HepG2 (cell line): ENCODE results near the gene C9orf50. TPM values are rescaled to one million over a fixed set of nuclear protein-coding genes. Genes with fewer than 3 reads are reported as not detected.
A peak's percentile ranks its signal among the peaks of the same experiment; 100 is the strongest.

ENCODE experiments used
- AFF4 ChIP-seq: sonication (generic); formaldehyde crosslinking; IDR thresholded peaks from 2 replicates; pipeline ENCODE4 v1.4.0; 2020; ENCODE audit warnings: missing genetic modification reagents
- ATF3 ChIP-seq: sonication (generic); formaldehyde crosslinking; IDR thresholded peaks from 2 replicates; pipeline ENCODE4 v1.4.0; 2020; ENCODE audit warnings: missing genetic modification reagents
- ATF4 ChIP-seq, 2 experiments: fragments of 450-650 bp in 1 of 2; sonication (generic) in 1 of 2; formaldehyde crosslinking; IDR thresholded peaks; 2 replicates each; pipeline versions ENCODE4 v1.5.0 to v1.8.0; 2020 to 2022; ENCODE audit warnings: mild to moderate bottlenecking in 1 of 2, missing genetic modification reagents in 1 of 2
- CREB1 ChIP-seq, 2 experiments: fragments of 450-650 bp in 1 of 2; IDR thresholded peaks; 2 replicates each; pipeline ENCODE4 v1.6.1; 2016 to 2017; ENCODE audit warnings: control low read depth in 1 of 2, mild to moderate bottlenecking in 1 of 2, missing compliant biosample characterization in 1 of 2, missing genetic modification characterization in 1 of 2
- FOSL1 ChIP-seq: sonication (generic); formaldehyde crosslinking; IDR thresholded peaks from 2 replicates; pipeline ENCODE4 v1.9.0; 2021; ENCODE audit warnings: missing genetic modification reagents, borderline replicate concordance
- GABPA ChIP-seq, 2 experiments: IDR thresholded peaks; 2 replicates each; pipeline ENCODE4 v1.6.1; 2011 to 2016; ENCODE audit warnings: low read depth in 2 of 2, low read length in 1 of 2, missing biosample characterization in 1 of 2, missing genetic modification characterization in 1 of 2
- GPN1 ChIP-seq: sonication (generic); formaldehyde crosslinking; IDR thresholded peaks from 2 replicates; pipeline ENCODE4 v1.5.1; 2020; ENCODE audit warnings: missing genetic modification reagents, borderline replicate concordance
- KDM3A ChIP-seq: IDR thresholded peaks from 2 replicates; pipeline ENCODE4 v1.6.1; 2018; ENCODE audit warnings: low read depth, missing compliant biosample characterization
- MBD4 ChIP-seq: IDR thresholded peaks from 2 replicates; pipeline ENCODE4 v1.6.1; 2012; ENCODE audit warnings: low read length, inconsistent platforms, borderline replicate concordance
- PPARG ChIP-seq: conservative IDR thresholded peaks from 2 replicates; pipeline ENCODE4 v1.6.1; 2016; ENCODE audit warnings: missing biosample characterization, missing genetic modification reagents
- SMYD3 ChIP-seq: sonication (generic); formaldehyde crosslinking; IDR thresholded peaks from 2 replicates; pipeline ENCODE4 v1.8.1; 2023; ENCODE audit warnings: mild to moderate bottlenecking, missing genetic modification reagents
- SUZ12 ChIP-seq: fragments of 150-350 bp; IDR thresholded peaks from 2 replicates; pipeline ENCODE4 v1.6.1; 2014; ENCODE audit warnings: low read depth, low read length
- TFDP2 ChIP-seq: sonication (generic); formaldehyde crosslinking; IDR thresholded peaks from 2 replicates; pipeline ENCODE4 v1.4.0; 2020; ENCODE audit warnings: missing genetic modification reagents
- XRCC5 ChIP-seq: fragments of 200-400 bp; formaldehyde crosslinking; optimal IDR thresholded peaks from 2 replicates; pipeline ENCODE3; 2017; ENCODE audit warnings: mild to moderate bottlenecking, low read length
- YEATS2 ChIP-seq: sonication (generic); formaldehyde crosslinking; IDR thresholded peaks from 2 replicates; pipeline ENCODE4 v1.4.0; 2020; ENCODE audit warnings: missing genetic modification reagents, borderline replicate concordance
- ZBTB14 ChIP-seq: sonication (generic); formaldehyde crosslinking; IDR thresholded peaks from 2 replicates; pipeline ENCODE4 v1.4.0; 2020; ENCODE audit warnings: missing genetic modification reagents
- ZNF124 ChIP-seq: sonication (generic); formaldehyde crosslinking; IDR thresholded peaks from 2 replicates; pipeline ENCODE4 v1.4.0; 2020; ENCODE audit warnings: missing genetic modification reagents
- ZNF24 ChIP-seq: fragments of 450-650 bp; IDR thresholded peaks from 2 replicates; pipeline ENCODE4 v1.6.1; 2017; ENCODE audit warnings: antibody characterized with exemption, mild to moderate bottlenecking
- ZNF264 ChIP-seq: sonication (generic); formaldehyde crosslinking; IDR thresholded peaks from 2 replicates; pipeline ENCODE4 v1.4.0; 2020; ENCODE audit warnings: missing genetic modification reagents
- ZNF431 ChIP-seq: sonication (generic); formaldehyde crosslinking; IDR thresholded peaks from 2 replicates; pipeline ENCODE4 v1.9.0; 2022; ENCODE audit warnings: missing genetic modification reagents, low read depth, mild to moderate bottlenecking, borderline replicate concordance
- ZNF570 ChIP-seq: sonication (generic); formaldehyde crosslinking; IDR thresholded peaks from 2 replicates; pipeline ENCODE4 v1.4.0; 2020; ENCODE audit warnings: mild to moderate bottlenecking, missing genetic modification reagents, borderline replicate concordance
- ZNF670 ChIP-seq: sonication (generic); formaldehyde crosslinking; IDR thresholded peaks from 2 replicates; pipeline ENCODE4 v1.8.0; 2022; ENCODE audit warnings: mild to moderate bottlenecking, missing genetic modification reagents, borderline replicate concordance
- ZNF746 ChIP-seq: sonication (generic); formaldehyde crosslinking; IDR thresholded peaks from 2 replicates; pipeline ENCODE4 v1.8.0; 2022; ENCODE audit warnings: mild to moderate bottlenecking, missing genetic modification reagents
- polyA plus RNA-seq, 8 experiments: library from polyadenylated mRNA; depleted of rRNA in 3 of 8; stranded (reverse) in 7 of 8; unstranded in 1 of 8; fragments of >200 nt; fragmentation: Illumina TruSeq in 4 of 8; extraction: Trizol in 4 of 8; gene quantifications; 2 replicates each; pipeline versions ENCODE4 v1.2.1 to v1.2.3, GENCODE V29; 2011 to 2016; ENCODE audit warnings: low read depth in 4 of 8, missing spikeins in 1 of 8, mixed read lengths in 1 of 8; ENCODE audit not compliant: insufficient read depth in 1 of 8
- total RNA-seq, 5 experiments: library from RNA; depleted of rRNA; stranded (reverse); fragments of >200 nt; fragmentation: Illumina TruSeq; extraction: Trizol; gene quantifications; 2 replicates each; pipeline ENCODE4 v1.2.3, GENCODE V29; 2016; ENCODE audit warnings: low read depth in 1 of 5

The C9orf50 gene
- total and polyA plus RNA-seq, 2 of the 13 experiments (the other 11 are each of a cell fraction or from before 2014, with no cell fraction given) = not detected

- TF ChIP-seq ATF4 (CRISPR knock-in tag; IDR thresholded peaks at IDR 0.05) (no peak), ZBTB14 (CRISPR knock-in tag) (peak; percentile 95), ZNF124 (CRISPR knock-in tag) (no peak), SMYD3 (CRISPR knock-in tag) (no peak), PPARG (CRISPR knock-in tag) (0 out of 2 replicates have a peak, but pooled peaks have one; percentile 32), ATF3 (CRISPR knock-in tag) (no peak), FOSL1 (CRISPR knock-in tag) (no peak), GPN1 (CRISPR knock-in tag) (no peak), CREB1 (IDR thresholded peaks at IDR 0.05) (peak; percentile 89), CREB1 (CRISPR knock-in tag; IDR thresholded peaks at IDR 0.05) (peak; percentile 91), MBD4 (no peak), ZNF746 (CRISPR knock-in tag) (peak; percentile 63; the same call in 1 of the 2 replicates), ZNF570 (CRISPR knock-in tag) (no peak), ZNF264 (CRISPR knock-in tag) (no peak), ZNF431 (CRISPR knock-in tag) (0 out of 2 replicates have a peak, but pooled peaks have one; percentile 60), XRCC5 (peak; percentile 15), ZNF670 (CRISPR knock-in tag) (peak; percentile 86; the same call in 1 of the 2 replicates), AFF4 (CRISPR knock-in tag) (no peak), YEATS2 (peak; percentile 26; the same call in 1 of the 2 replicates), KDM3A (CRISPR knock-in tag) (no peak), SUZ12 (no peak), TFDP2 (peak; percentile 76), GABPA (IDR thresholded peaks at IDR 0.05; ENCODE audit: low read depth, low read length) (peak; percentile 78), GABPA (CRISPR knock-in tag; IDR thresholded peaks at IDR 0.05; ENCODE audit: low read depth) (peak; percentile 90), ZNF24 (no peak)
Observed at GRCh38 chr9:129626079-129626624, 5.3 kb upstream of the C9orf50 start, which contains the start of gene NTMT1 (continued).
